ENCODE results near the gene MRPS16. TPM values are rescaled to one million over a fixed set of nuclear protein-coding genes. Genes with fewer than 3 reads are reported as not detected.

Gene MRPS16
- total and polyA plus RNA-seq, 9 of the 15 experiments (the other 6 are each of a cell fraction or from before 2014, with no cell fraction given) = 65.0 to 239 (median 146) TPM

- TF ChIP-seq AFF1 (IDR thresholded peaks at IDR 0.05; ENCODE audit: low read depth in 1 of 2, partially characterized antibody in 2 of 2) (peak in 1 of 2 experiments; percentile 82), MLLT1 (IDR thresholded peaks at IDR 0.05) (0 out of 4 replicates have a peak, but pooled peaks of 1 of the 2 experiments have one; percentile 23), BCL6 (CRISPR knock-in tag; IDR thresholded peaks at IDR 0.05) (peak; percentile 46; the same call in 1 of the 2 replicates), CBFA2T3 (IDR thresholded peaks at IDR 0.05) (peak; percentile 19; the same call in 1 of the 2 replicates), SIRT6 (IDR thresholded peaks at IDR 0.05; ENCODE audit: low read depth, low read length) (no peak), HMG20B (CRISPR knock-in tag; IDR thresholded peaks at IDR 0.05) (no peak), ZNF511 (CRISPR knock-in tag; IDR thresholded peaks at IDR 0.05) (no peak)
These were observed 4.8 kb downstream of the MRPS16 start (continued) for GRCh38 chr10:73247509-73248258.
